SK-N-SH (cell line): ENCODE measurements around the gene GOLT1A. TPM values are rescaled to one million over a fixed set of nuclear protein-coding genes. Genes with fewer than 3 reads are reported as not detected.

Experiments
- CTCF ChIA-PET: fragments of 300-600, 350-600 bp; formaldehyde crosslinking; extraction: SDS; loops from one replicate; lab custom pipeline; 2021; lab: Yijun Ruan, JAX
- POLR2A ChIA-PET: fragments of 350-600 bp; sonication (Branson Sonifier 250); formaldehyde crosslinking; extraction: SDS; loops from one replicate; lab custom pipeline; 2020; ENCODE audit warnings: antibody characterized with exemption, inconsistent platforms; lab: Yijun Ruan, JAX
- DNase-seq: peaks from one replicate; pipeline ENCODE4 v3.0.0; 2012
- H2AFZ ChIP-seq: fragments of 200-600 bp; sonication (generic); 2 replicates; pipeline ENCODE4 v1.8.1; 2016; ENCODE audit warnings: antibody characterized with exemption, mild to moderate bottlenecking, low read depth
- H3F3A ChIP-seq: fragments of 200-600 bp; sonication (generic); replicated peaks from 2 replicates; pipeline ENCODE3; 2016; ENCODE audit warnings: antibody characterized with exemption, mild to moderate bottlenecking; ENCODE audit not compliant: insufficient read depth
- H3K27ac ChIP-seq, 2 experiments: fragments of 200-500 bp in 1 of 2; fragments of 200-600 bp in 1 of 2; sonication (Bioruptor generic) in 1 of 2; sonication (generic), shearing (Covaris generic) in 1 of 2; 2 replicates each; pipeline versions ENCODE4 v1.5.1 to v1.6.1; 2014 to 2016; ENCODE audit warnings: low read depth in 2 of 2, inconsistent platforms in 1 of 2, low read length in 1 of 2, mild to moderate bottlenecking in 1 of 2, mixed read lengths in 1 of 2
- H3K27me3 ChIP-seq: fragments of 200-600 bp; sonication (generic), shearing (Covaris generic); 2 replicates; pipeline ENCODE4 v1.6.1; 2016; ENCODE audit warnings: mixed run types; ENCODE audit not compliant: insufficient read depth
- H3K36me3 ChIP-seq, 2 experiments: fragments of 200-500 bp in 1 of 2; fragments of 200-600 bp in 1 of 2; sonication (Bioruptor generic) in 1 of 2; sonication (generic) in 1 of 2; replicated peaks in 1 of 2; 2 replicates each; pipeline versions ENCODE3 to v1.5.1; 2014 to 2016; ENCODE audit warnings: low read length in 1 of 2, mild to moderate bottlenecking in 1 of 2; ENCODE audit not compliant: insufficient read depth in 2 of 2, control insufficient read depth in 1 of 2
- H3K4me1 ChIP-seq, 2 experiments: fragments of 200-500 bp in 1 of 2; fragments of 200-600 bp in 1 of 2; sonication (Bioruptor generic) in 1 of 2; sonication (generic), shearing (Covaris generic) in 1 of 2; 2 replicates each; pipeline versions ENCODE4 v1.5.1 to v1.6.1; 2014 to 2016; ENCODE audit warnings: low read depth in 1 of 2, low read length in 1 of 2, mixed run types in 1 of 2; ENCODE audit not compliant: insufficient read depth in 2 of 2, control insufficient read depth in 1 of 2
- H3K4me2 ChIP-seq: fragments of 200-600 bp; sonication (generic), shearing (Covaris generic); 2 replicates; pipeline ENCODE4 v1.6.1; 2017; ENCODE audit warnings: mixed run types
- H3K4me3 ChIP-seq, 2 experiments: fragments of 200-500 bp in 1 of 2; fragments of 200-600 bp in 1 of 2; sonication (Bioruptor generic) in 1 of 2; sonication (generic), shearing (Covaris generic) in 1 of 2; 2 replicates each; pipeline versions ENCODE4 v1.5.1 to v1.8.1; 2014 to 2016; ENCODE audit warnings: low read depth in 2 of 2, inconsistent platforms in 1 of 2, low read length in 1 of 2, mild to moderate bottlenecking in 1 of 2, mixed read lengths in 1 of 2, moderate library complexity in 1 of 2
- H3K79me2 ChIP-seq: fragments of 200-600 bp; sonication (generic); 2 replicates; pipeline ENCODE4 v1.8.1; 2017; ENCODE audit warnings: mild to moderate bottlenecking; ENCODE audit not compliant: insufficient read depth
- H3K9ac ChIP-seq: fragments of 200-600 bp; sonication (generic); 2 replicates; pipeline ENCODE4 v1.6.1; 2017; ENCODE audit warnings: mixed run types
- H3K9me2 ChIP-seq: fragments of 200-600 bp; sonication (generic); 2 replicates; pipeline ENCODE4 v1.6.1; 2017; ENCODE audit warnings: mixed run types
- H3K9me3 ChIP-seq: fragments of 200-600 bp; sonication (generic); 2 replicates; pipeline ENCODE4 v1.6.1; 2017; ENCODE audit warnings: mixed run types, mild to moderate bottlenecking, moderate library complexity
- H4K20me1 ChIP-seq: fragments of 200-600 bp; sonication (generic); 2 replicates; pipeline ENCODE4 v1.6.1; 2017; ENCODE audit warnings: mild to moderate bottlenecking, mixed run types; ENCODE audit not compliant: insufficient read depth
- CHD2 ChIP-seq: fragments of 150-350 bp; IDR thresholded peaks from 2 replicates; pipeline ENCODE4 v1.6.1; 2018; ENCODE audit warnings: low read length; ENCODE audit not compliant: partially characterized antibody
- ELF1 ChIP-seq: IDR thresholded peaks from 2 replicates; pipeline ENCODE4 v1.4.0; 2012
- EP300 ChIP-seq, 2 experiments: IDR thresholded peaks; 2 replicates each; pipeline versions ENCODE4 v1.4.0 to v1.6.1; 2012; ENCODE audit warnings: borderline replicate concordance in 1 of 2, low read depth in 1 of 2, low read length in 1 of 2
- EZH2phosphoT487 ChIP-seq: fragments of 200-600 bp; sonication (generic); IDR thresholded peaks from 2 replicates; pipeline ENCODE4 v1.6.1; 2017; ENCODE audit warnings: low read depth, mixed run types, mild to moderate bottlenecking, antibody characterized with exemption, moderate library complexity, borderline replicate concordance
- FOSL2 ChIP-seq: IDR thresholded peaks from 2 replicates; pipeline ENCODE4 v1.4.0; 2012; ENCODE audit warnings: low read depth, mild to moderate bottlenecking, moderate library complexity, borderline replicate concordance
- FOXJ3 ChIP-seq: sonication (generic); formaldehyde crosslinking; IDR thresholded peaks from 2 replicates; pipeline ENCODE4 v1.5.1; 2020; ENCODE audit warnings: mild to moderate bottlenecking, missing genetic modification reagents
- GATA2 ChIP-seq: sonication (generic); formaldehyde crosslinking; IDR thresholded peaks from 2 replicates; pipeline ENCODE4 v1.5.0; 2020; ENCODE audit warnings: mild to moderate bottlenecking, missing genetic modification reagents
- JUND ChIP-seq: IDR thresholded peaks from 2 replicates; pipeline ENCODE4 v1.4.0; 2012
- MEF2A ChIP-seq: IDR thresholded peaks from 2 replicates; pipeline ENCODE4 v1.4.0; 2012; ENCODE audit warnings: low read depth, borderline replicate concordance
- NFIC ChIP-seq: IDR thresholded peaks from 2 replicates; pipeline ENCODE4 v1.4.0; 2012; ENCODE audit warnings: borderline replicate concordance
- POLR2AphosphoS5 ChIP-seq: IDR thresholded peaks from 2 replicates; pipeline ENCODE4 v1.6.1; 2012; ENCODE audit warnings: low read depth, low read length
- RAD21 ChIP-seq: IDR thresholded peaks from 2 replicates; pipeline ENCODE4 v1.6.1; 2012; ENCODE audit warnings: mild to moderate bottlenecking, low read length
- RCOR1 ChIP-seq: fragments of 150-350 bp; IDR thresholded peaks from 2 replicates; pipeline ENCODE4 v1.6.1; 2017; ENCODE audit warnings: antibody characterized with exemption, low read length
- REST ChIP-seq: IDR thresholded peaks from 2 replicates; pipeline ENCODE4 v1.6.1; 2012; ENCODE audit warnings: mild to moderate bottlenecking, low read depth, low read length, moderate library complexity
- RFX5 ChIP-seq: IDR thresholded peaks from 2 replicates; pipeline ENCODE4 v1.6.1; 2012; ENCODE audit warnings: mild to moderate bottlenecking, improper control_type of control experiment, low read length
- SIN3A ChIP-seq: IDR thresholded peaks from 2 replicates; pipeline ENCODE4 v1.6.1; 2012; ENCODE audit warnings: low read depth, mild to moderate bottlenecking, low read length, moderate library complexity, borderline replicate concordance
- TEAD4 ChIP-seq: IDR thresholded peaks from 2 replicates; pipeline ENCODE4 v1.4.0; 2012; ENCODE audit warnings: mild to moderate bottlenecking, borderline replicate concordance; ENCODE audit not compliant: insufficient read depth
- YY1 ChIP-seq: IDR thresholded peaks from 2 replicates; pipeline ENCODE4 v1.4.0; 2012; ENCODE audit warnings: low read depth, mild to moderate bottlenecking
- WGBS: methylation state at CpG from one replicate; pipeline ENCODE4 v1.1.6; 2017; ENCODE audit warnings: low lambda C conversion rate; 5-methylcytosine and 5-hydroxymethylcytosine counted together
- polyA plus RNA-seq, 3 experiments: library from polyadenylated mRNA; depleted of rRNA; stranded (reverse); fragments of >200 nt; gene quantifications; 2 replicates each; pipeline ENCODE4 v1.2.3, GENCODE V29; 2012
- TF ChIP-seq, protein P1 (sequence below): fragments of 150-350 bp; IDR thresholded peaks from 2 replicates; pipeline ENCODE4 v1.6.1; 2016; ENCODE audit warnings: mild to moderate bottlenecking, low read depth, low read length
- TF ChIP-seq, protein P2 (sequence below): IDR thresholded peaks from 2 replicates; pipeline ENCODE4; 2012

GOLT1A gene
- polyA plus RNA-seq, 1 of the 3 experiments (the other 2 are of a cell fraction): not detected

GRCh38 chr1:204217648-204218000 lies 3.8 kb upstream of the GOLT1A start:
- Histone ChIP-seq H3K27me3 (peaks cover 12% of the 10 kb centered on the region; the same call in 1 of the 2 replicates), H3K4me3 (no peak overlapping the region), H3K36me3 (peaks cover 0 to 2% of the 10 kb centered on the region in 2 experiments), H3K9ac (no peak overlapping the region), H3K79me2 (no peaks in the 10 kb centered on the region), H3F3A (no peaks in the 10 kb centered on the region), H3K4me2 (no peak overlapping the region), H3K9me2 (no peaks in the 10 kb centered on the region), H2AFZ (no peak overlapping the region), H3K4me1 (no peaks in the 10 kb centered on the region; a peak in 1 of 4 replicates), H4K20me1 (no peaks in the 10 kb centered on the region), H3K9me3 (no peaks in the 10 kb centered on the region), H3K27ac (no peak overlapping the region)
- ChIA-PET POLR2A (no interaction called here), CTCF (interaction anchor here (3.2 to 6.2 kb wide), 4 partner anchors 11 to 181 kb away, joined by 8 to 107 read pairs (median 29); partner anchors contain the start of gene PLEKHA6)
- DNase-seq: no peak
- TF ChIP-seq GATA2 (no peak), MEF2A (no peak), FOXJ3 (CRISPR knock-in tag) (no peak), POLR2AphosphoS5 (no peak), EP300 (IDR thresholded peaks at IDR 0.05; ENCODE audit: borderline replicate concordance in 1 of 2, low read depth in 1 of 2, low read length in 1 of 2) (no peak)
- 33% methylated on average over 4 of the region's 4 CpGs for WGBS

DNA sequence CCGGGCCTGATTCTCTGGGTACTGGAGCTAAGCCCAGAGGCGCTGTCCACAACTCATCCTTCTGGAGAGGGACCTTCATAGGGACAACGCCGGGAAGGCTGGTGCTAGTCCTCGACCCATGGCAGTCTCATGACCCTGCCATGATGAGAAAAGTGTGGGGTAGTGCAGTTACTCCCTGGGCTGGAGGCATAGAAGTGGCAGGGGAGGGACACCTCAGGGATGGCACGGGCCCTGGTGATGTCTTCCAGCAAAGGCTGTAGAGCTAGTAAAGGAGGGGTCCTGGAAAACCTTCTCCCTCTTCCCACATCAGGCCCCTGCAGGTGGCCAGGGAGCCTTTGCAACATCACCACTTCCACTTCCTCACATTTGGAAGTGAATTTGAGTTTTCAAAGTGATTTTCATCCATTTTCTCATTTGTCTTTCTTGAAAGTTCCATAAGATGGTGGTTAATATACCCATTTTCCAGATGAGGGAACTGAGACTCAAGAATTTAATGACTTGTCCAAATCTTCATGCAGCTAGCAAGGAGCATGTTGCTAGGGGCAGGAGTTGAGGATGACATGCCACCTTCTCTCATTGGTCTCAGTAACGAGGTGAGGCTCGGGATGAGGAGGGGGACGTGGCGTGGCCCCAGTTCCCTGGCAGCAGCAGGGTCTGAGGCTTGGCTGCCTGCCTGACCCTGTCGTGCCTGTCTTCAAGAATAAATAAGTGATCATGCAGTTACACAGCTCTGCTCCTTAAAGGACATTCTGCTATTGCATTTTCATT lies 3.3 kb upstream of the GOLT1A start:
- no peak for DNase-seq
- 72% methylated on average over 11 of the region's 11 CpGs for WGBS
- H3K4me2 ChIP-seq: no peak overlapping the region
- H3K9me2 ChIP-seq: no peaks in the 10 kb centered on the region
- H3K4me3 ChIP-seq: no peak overlapping the region
- H2AFZ ChIP-seq: no peak overlapping the region
- H3K9ac ChIP-seq: no peak overlapping the region
- no peak overlapping the region for H3K27ac ChIP-seq
- H3K36me3 ChIP-seq: no peaks in the 10 kb centered on the region
- no peaks in the 10 kb centered on the region for H3F3A ChIP-seq
- H3K4me1 ChIP-seq: no peaks in the 10 kb centered on the region; a peak in 1 of 4 replicates
- H3K9me3 ChIP-seq: no peaks in the 10 kb centered on the region
- H3K79me2 ChIP-seq: no peaks in the 10 kb centered on the region
- POLR2A ChIA-PET: no interaction called here
- H4K20me1 ChIP-seq: no peaks in the 10 kb centered on the region
- peaks cover 12% of the 10 kb centered on the region; the same call in 1 of the 2 replicates for H3K27me3 ChIP-seq
- CTCF ChIA-PET: interaction anchor here (1.2 to 6.2 kb wide), 8 partner anchors 10 to 286 kb away, joined by 3 to 107 read pairs (median 18); partner anchors contain the start of genes PLEKHA6 and REN
- TF ChIP-seq NFIC (no peak), EZH2phosphoT487 (no peak), YY1 (no peak), FOSL2 (no peak), REST (no peak), RFX5 (no peak), TEAD4 (no peak), JUND (no peak), ELF1 (no peak), RCOR1 (no peak), CHD2 (no peak), RAD21 (no peak), SIN3A (no peak)
- TF ChIP-seq, protein P1, sequence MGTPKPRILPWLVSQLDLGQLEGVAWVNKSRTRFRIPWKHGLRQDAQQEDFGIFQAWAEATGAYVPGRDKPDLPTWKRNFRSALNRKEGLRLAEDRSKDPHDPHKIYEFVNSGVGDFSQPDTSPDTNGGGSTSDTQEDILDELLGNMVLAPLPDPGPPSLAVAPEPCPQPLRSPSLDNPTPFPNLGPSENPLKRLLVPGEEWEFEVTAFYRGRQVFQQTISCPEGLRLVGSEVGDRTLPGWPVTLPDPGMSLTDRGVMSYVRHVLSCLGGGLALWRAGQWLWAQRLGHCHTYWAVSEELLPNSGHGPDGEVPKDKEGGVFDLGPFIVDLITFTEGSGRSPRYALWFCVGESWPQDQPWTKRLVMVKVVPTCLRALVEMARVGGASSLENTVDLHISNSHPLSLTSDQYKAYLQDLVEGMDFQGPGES: no peak
- TF ChIP-seq, protein P2, sequence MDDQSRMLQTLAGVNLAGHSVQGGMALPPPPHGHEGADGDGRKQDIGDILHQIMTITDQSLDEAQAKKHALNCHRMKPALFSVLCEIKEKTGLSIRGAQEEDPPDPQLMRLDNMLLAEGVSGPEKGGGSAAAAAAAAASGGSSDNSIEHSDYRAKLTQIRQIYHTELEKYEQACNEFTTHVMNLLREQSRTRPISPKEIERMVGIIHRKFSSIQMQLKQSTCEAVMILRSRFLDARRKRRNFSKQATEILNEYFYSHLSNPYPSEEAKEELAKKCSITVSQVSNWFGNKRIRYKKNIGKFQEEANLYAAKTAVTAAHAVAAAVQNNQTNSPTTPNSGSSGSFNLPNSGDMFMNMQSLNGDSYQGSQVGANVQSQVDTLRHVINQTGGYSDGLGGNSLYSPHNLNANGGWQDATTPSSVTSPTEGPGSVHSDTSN: no peak
